Measurements from ENCODE around the gene FAM171A2.

GRCh38 chr17:44307387-44308186 is 56.1 kb downstream of the FAM171A2 start:
- no peak for TF ChIP-seq MXI1 (IDR thresholded peaks at IDR 0.05; ENCODE audit: low read depth, low read length)
- no peak for TF ChIP-seq POLR2AphosphoS5 (IDR thresholded peaks at IDR 0.05; ENCODE audit: low read length)
- no peak for TF ChIP-seq CTCF (IDR thresholded peaks at IDR 0.05 in 2 of 3, conservative IDR thresholded peaks at IDR 0.05 in 1 of 3; ENCODE audit: control insufficient read depth in 2 of 3, extremely low read depth in 1 of 3, insufficient read depth in 1 of 3, low read depth in 3 of 3, low read length in 3 of 3)
